Epithelial cell of esophagus (primary cell): ENCODE results near the gene PLTP.

ENCODE experiments used
- DNase-seq: peaks from one replicate; pipeline ENCODE4 v3.0.0; 2010; ENCODE audit warnings: low read depth
- H3K4me3 ChIP-seq: 2 replicates; pipeline ENCODE4 v1.5.1; 2011; ENCODE audit warnings: mild to moderate bottlenecking, low read length, control low read depth
- CTCF ChIP-seq: IDR thresholded peaks from 2 replicates; pipeline ENCODE4 v1.5.1; 2011; ENCODE audit warnings: low read depth, mild to moderate bottlenecking, low read length, control low read depth, inconsistent platforms; ENCODE audit not compliant: insufficient read depth; ENCODE audit errors: missing control alignments

Gene PLTP

GRCh38 chr20:45953672-45954071 lies 41.7 kb upstream of the PLTP start:
- no peak for DNase-seq
- TF ChIP-seq CTCF, result no peak
- H3K4me3 ChIP-seq, result no peak overlapping the region

- H3K4me3 ChIP-seq, result no peak overlapping the region
- TF ChIP-seq CTCF, result no peak
- no peak for DNase-seq
Observed at GRCh38 chr20:45952861-45953260, 40.9 kb upstream of the PLTP start.

DNA sequence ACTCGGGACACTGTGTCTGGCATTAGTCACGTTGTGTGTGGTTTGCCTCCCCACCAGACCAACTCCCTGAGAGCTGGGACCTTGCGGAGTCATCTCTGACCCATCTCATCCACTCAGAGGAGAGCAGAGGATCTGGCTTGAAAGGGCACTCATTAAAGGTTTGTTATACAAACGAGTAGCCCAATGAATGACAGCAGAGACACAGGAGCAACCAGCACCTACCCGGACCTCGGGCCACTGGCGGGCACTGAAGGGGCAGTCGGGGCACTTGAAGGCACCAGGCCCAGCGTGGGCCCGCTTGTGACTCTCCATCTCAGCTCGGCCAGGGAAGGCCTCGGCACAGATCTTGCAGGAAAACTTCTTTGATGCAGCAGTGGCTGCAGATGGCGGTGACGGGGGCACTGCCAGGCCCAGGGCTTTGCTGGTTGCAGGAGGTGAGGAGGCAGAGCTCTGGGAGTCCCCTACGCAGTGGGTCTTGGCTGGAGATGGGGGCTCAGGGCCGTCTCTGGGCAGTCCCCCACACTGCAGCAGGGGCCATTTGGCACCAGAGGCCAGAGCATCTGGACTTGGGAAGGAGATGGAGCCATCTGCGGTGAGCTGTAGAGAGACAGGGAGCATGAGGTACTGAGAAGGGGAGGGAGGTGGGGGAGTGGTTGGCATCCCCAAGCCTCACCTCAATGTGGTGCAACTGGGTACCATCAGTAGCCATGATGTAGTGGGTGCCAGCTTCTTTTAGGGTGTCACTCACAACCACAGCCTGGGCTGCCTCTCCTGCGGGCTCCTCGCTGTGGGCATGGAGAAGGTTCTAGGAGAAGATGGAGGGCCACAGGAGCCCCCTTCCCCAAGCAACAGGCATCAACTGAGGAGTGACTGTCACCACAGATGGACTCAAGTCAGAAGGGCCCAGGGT lies 40.2 kb upstream of the PLTP start:
- no peak for TF ChIP-seq CTCF
- no peak overlapping the region for H3K4me3 ChIP-seq
- DNase-seq, result no peak

GRCh38 chr20:45950330-45950646 lies 38.3 kb upstream of the PLTP start:
- no peak overlapping the region for H3K4me3 ChIP-seq
- no peak for TF ChIP-seq CTCF
- no peak for DNase-seq

GRCh38 chr20:45949542-45950329 lies 37.8 kb upstream of the PLTP start:
- DNase-seq, result no peak
- TF ChIP-seq CTCF, result no peak
- no peak overlapping the region for H3K4me3 ChIP-seq

GRCh38 chr20:45948742-45949541 lies 37.0 kb upstream of the PLTP start:
- TF ChIP-seq CTCF, result no peak
- no peak for DNase-seq
- no peak overlapping the region for H3K4me3 ChIP-seq
